ENCODE measurements around the gene SMARCA4.

SMARCA4 gene

GRCh38 chr19:11059511-11060358, 98.9 kb downstream of the SMARCA4 start:
- Histone ChIP-seq H3K27me3 (ENCODE audit: insufficient read depth, low read length, poor library complexity, severe bottlenecking) (no peaks in the 10 kb centered on the region), H3K4me2 (ENCODE audit: low read depth, low read length, poor library complexity, severe bottlenecking) (no peak overlapping the region), H3K9ac (ENCODE audit: low read depth, low read length, poor library complexity, severe bottlenecking) (no peak overlapping the region), H3F3A (ENCODE audit: low read depth) (no peaks in the 10 kb centered on the region), H3K9me2 (replicated peaks; ENCODE audit: low read depth, low read length) (no peaks in the 10 kb centered on the region), H3K9me3 (ENCODE audit: insufficient read depth, low read depth, low read length) (no peaks in the 10 kb centered on the region), H3K4me3 (ENCODE audit: low read length, poor library complexity, severe bottlenecking) (no peak overlapping the region), H3K36me3 (ENCODE audit: insufficient read depth, low read length) (peaks cover 41% of the 10 kb centered on the region; the same call in 1 of the 2 replicates), H3K4me1 (ENCODE audit: insufficient read depth, low read length, poor library complexity, severe bottlenecking) (no peaks in the 10 kb centered on the region), H2AFZ (ENCODE audit: low read length) (no peak overlapping the region), H4K20me1 (ENCODE audit: insufficient read depth, low read length, poor library complexity, severe bottlenecking) (no peaks in the 10 kb centered on the region), H3K79me2 (ENCODE audit: insufficient read depth, low read length) (no peaks in the 10 kb centered on the region)
- TF ChIP-seq EZH2phosphoT487 (IDR thresholded peaks at IDR 0.05; ENCODE audit: borderline replicate concordance) (no peak), CTCF (conservative IDR thresholded peaks at IDR 0.05; ENCODE audit: low read length) (no peak)

DNA sequence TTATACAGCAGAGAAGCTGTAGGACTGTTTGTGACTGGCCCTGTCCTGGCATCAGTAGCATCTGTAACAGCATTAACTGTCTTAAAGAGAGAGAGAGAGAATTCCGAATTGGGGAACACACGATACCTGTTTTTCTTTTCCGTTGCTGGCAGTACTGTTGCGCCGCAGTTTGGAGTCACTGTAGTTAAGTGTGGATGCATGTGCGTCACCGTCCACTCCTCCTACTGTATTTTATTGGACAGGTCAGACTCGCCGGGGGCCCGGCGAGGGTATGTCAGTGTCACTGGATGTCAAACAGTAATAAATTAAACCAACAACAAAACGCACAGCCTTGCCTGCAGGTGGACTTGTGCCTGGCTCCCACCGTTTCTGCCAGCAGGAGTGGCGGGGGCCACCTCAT, 101.1 kb downstream of the SMARCA4 start:
- no peaks in the 10 kb centered on the region for H3F3A ChIP-seq (ENCODE audit: low read depth)
- no peaks in the 10 kb centered on the region for H3K9me3 ChIP-seq (ENCODE audit: insufficient read depth, low read depth, low read length)
- H3K9me2 ChIP-seq (replicated peaks; ENCODE audit: low read depth, low read length) = no peaks in the 10 kb centered on the region
- H4K20me1 ChIP-seq (ENCODE audit: insufficient read depth, low read length, poor library complexity, severe bottlenecking) = no peaks in the 10 kb centered on the region
- no peaks in the 10 kb centered on the region for H3K4me1 ChIP-seq (ENCODE audit: insufficient read depth, low read length, poor library complexity, severe bottlenecking)
- no peak overlapping the region for H3K4me2 ChIP-seq (ENCODE audit: low read depth, low read length, poor library complexity, severe bottlenecking)
- no peak overlapping the region for H3K9ac ChIP-seq (ENCODE audit: low read depth, low read length, poor library complexity, severe bottlenecking)
- H3K4me3 ChIP-seq (ENCODE audit: low read length, poor library complexity, severe bottlenecking) = no peak overlapping the region
- TF ChIP-seq EZH2phosphoT487 (IDR thresholded peaks at IDR 0.05; ENCODE audit: borderline replicate concordance) (no peak), CTCF (conservative IDR thresholded peaks at IDR 0.05; ENCODE audit: low read length) (no peak)
- H3K27me3 ChIP-seq (ENCODE audit: insufficient read depth, low read length, poor library complexity, severe bottlenecking) = no peaks in the 10 kb centered on the region
- H3K36me3 ChIP-seq (ENCODE audit: insufficient read depth, low read length) = peaks cover 28% of the 10 kb centered on the region; the same call in 1 of the 2 replicates
- H3K79me2 ChIP-seq (ENCODE audit: insufficient read depth, low read length) = no peaks in the 10 kb centered on the region
- no peak overlapping the region for H2AFZ ChIP-seq (ENCODE audit: low read length)

DNA sequence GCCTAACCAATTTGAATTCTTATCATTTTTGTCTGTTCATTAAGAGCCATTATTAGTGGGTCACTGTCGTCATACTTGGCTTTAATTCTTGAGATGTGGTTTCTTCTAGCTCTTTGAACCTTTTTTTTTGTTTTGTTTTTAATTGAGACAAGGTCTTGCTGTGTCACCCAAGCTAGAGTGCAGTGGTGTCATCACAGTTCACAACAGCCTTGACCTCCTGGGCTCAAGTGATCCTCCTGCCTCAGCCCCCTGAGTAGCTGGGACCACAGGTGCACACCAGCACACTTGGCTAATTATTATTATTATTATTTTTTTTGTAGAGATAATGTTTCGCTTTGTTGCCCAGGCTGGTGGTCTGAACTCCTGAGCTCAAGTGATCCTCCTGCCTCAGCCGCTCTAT, 102.6 kb downstream of the SMARCA4 start:
- Histone ChIP-seq H3K9me3 (ENCODE audit: insufficient read depth, low read depth, low read length) (no peaks in the 10 kb centered on the region), H4K20me1 (ENCODE audit: insufficient read depth, low read length, poor library complexity, severe bottlenecking) (no peaks in the 10 kb centered on the region), H3K4me1 (ENCODE audit: insufficient read depth, low read length, poor library complexity, severe bottlenecking) (no peaks in the 10 kb centered on the region), H3K9me2 (replicated peaks; ENCODE audit: low read depth, low read length) (no peaks in the 10 kb centered on the region), H3K4me2 (ENCODE audit: low read depth, low read length, poor library complexity, severe bottlenecking) (no peak overlapping the region), H3K9ac (ENCODE audit: low read depth, low read length, poor library complexity, severe bottlenecking) (no peak overlapping the region), H3K27me3 (ENCODE audit: insufficient read depth, low read length, poor library complexity, severe bottlenecking) (no peaks in the 10 kb centered on the region), H3F3A (ENCODE audit: low read depth) (no peaks in the 10 kb centered on the region), H3K4me3 (ENCODE audit: low read length, poor library complexity, severe bottlenecking) (no peak overlapping the region), H2AFZ (ENCODE audit: low read length) (no peak overlapping the region), H3K36me3 (ENCODE audit: insufficient read depth, low read length) (peaks cover 23% of the 10 kb centered on the region; the same call in 1 of the 2 replicates), H3K79me2 (ENCODE audit: insufficient read depth, low read length) (no peaks in the 10 kb centered on the region)
- TF ChIP-seq CTCF (conservative IDR thresholded peaks at IDR 0.05; ENCODE audit: low read length) (no peak), EZH2phosphoT487 (IDR thresholded peaks at IDR 0.05; ENCODE audit: borderline replicate concordance) (no peak)

Measured in Loucy (cell line).